ENCODE results near the gene CTDSP1. TPM values are rescaled to one million over a fixed set of nuclear protein-coding genes. Genes with fewer than 3 reads are reported as not detected.
A peak's percentile ranks its signal among the peaks of the same experiment; 100 is the strongest.

Gene CTDSP1
- total RNA-seq, 2 experiments from 2014 or later: 57.7 to 65.4 TPM

GRCh38 chr2:218444692-218445357, 45.2 kb downstream of the CTDSP1 start:
- Mint-ChIP-seq H3K4me1 (no peaks in the 10 kb centered on the region), H3K4me3 (no peak overlapping the region), H3K27ac (no peak overlapping the region), H3K36me3 (ENCODE audit: low read depth) (peaks cover 22% of the 10 kb centered on the region), H3K27me3 (no peaks in the 10 kb centered on the region), H3K9me3 (ENCODE audit: low read depth) (no peaks in the 10 kb centered on the region)
- CTCF ChIA-PET: interaction anchor here (0.7 to 1.4 kb wide), 2 partner anchors 10 to 486 kb away, joined by 3 to 4 read pairs; no protein-coding TSS in a partner anchor
- DNase-seq (no peak), ATAC-seq (peak; percentile 6)
- POLR2A ChIA-PET: no interaction called here
- intact Hi-C loops (cut with DNase I, micrococcal nuclease): no loop called here

GRCh38 chr2:218445602-218446001, 45.9 kb downstream of the CTDSP1 start:
- POLR2A ChIA-PET: interaction anchor here (0.6 kb wide), 1 partner anchor 71 kb away, joined by 3 read pairs; no protein-coding TSS in a partner anchor
- CTCF ChIA-PET: interaction anchor here (0.7 kb wide), 1 partner anchor 487 kb away, joined by 3 read pairs; no protein-coding TSS in a partner anchor
- H3K27ac Mint-ChIP-seq: no peak overlapping the region
- intact Hi-C loops (cut with DNase I, micrococcal nuclease): no loop called here
- no peaks in the 10 kb centered on the region for H3K27me3 Mint-ChIP-seq
- no peaks in the 10 kb centered on the region for H3K4me1 Mint-ChIP-seq
- no peak for ATAC-seq
- peaks cover 30% of the 10 kb centered on the region for H3K36me3 Mint-ChIP-seq (ENCODE audit: low read depth)
- no peaks in the 10 kb centered on the region for H3K9me3 Mint-ChIP-seq (ENCODE audit: low read depth)
- DNase-seq: no peak
- H3K4me3 Mint-ChIP-seq: no peak overlapping the region

- no peaks in the 10 kb centered on the region for H3K27me3 Mint-ChIP-seq
- intact Hi-C loops (cut with DNase I, micrococcal nuclease): no loop called here
- no peak overlapping the region for H3K27ac Mint-ChIP-seq
- ChIA-PET CTCF (no interaction called here), POLR2A (no interaction called here)
- DNase-seq: no peak
- H3K4me1 Mint-ChIP-seq: no peaks in the 10 kb centered on the region
- H3K4me3 Mint-ChIP-seq: no peak overlapping the region
- no peaks in the 10 kb centered on the region for H3K9me3 Mint-ChIP-seq (ENCODE audit: low read depth)
- H3K36me3 Mint-ChIP-seq (ENCODE audit: low read depth): peaks cover 31% of the 10 kb centered on the region
- ATAC-seq: no peak
These were observed 46.9 kb downstream of the CTDSP1 start for GRCh38 chr2:218446547-218446946.

- ATAC-seq: no peak
- ChIA-PET POLR2A (no interaction called here), CTCF (no interaction called here)
- intact Hi-C loops (cut with DNase I, micrococcal nuclease): no loop called here
- H3K4me3 Mint-ChIP-seq: no peak overlapping the region
- H3K36me3 Mint-ChIP-seq (ENCODE audit: low read depth): peaks cover 33% of the 10 kb centered on the region
- no peaks in the 10 kb centered on the region for H3K4me1 Mint-ChIP-seq
- H3K27ac Mint-ChIP-seq: no peak overlapping the region
- H3K27me3 Mint-ChIP-seq: no peaks in the 10 kb centered on the region
- no peaks in the 10 kb centered on the region for H3K9me3 Mint-ChIP-seq (ENCODE audit: low read depth)
- no peak for DNase-seq
These were observed 47.4 kb downstream of the CTDSP1 start for GRCh38 chr2:218447072-218447471.

- no peak for ATAC-seq
These were observed 49.3 kb downstream of the CTDSP1 start for GRCh38 chr2:218448934-218449333.

GRCh38 chr2:218452079-218452478, 52.4 kb downstream of the CTDSP1 start:
- ATAC-seq (no peak), DNase-seq (no peak)
- CTCF ChIA-PET: interaction anchor here (0.6 to 2.4 kb wide), 3 partner anchors 10 to 711 kb away, joined by 3 to 7 read pairs (median 3); no protein-coding TSS in a partner anchor
- H3K27ac Mint-ChIP-seq: no peak overlapping the region
- peaks cover 64% of the 10 kb centered on the region for H3K36me3 Mint-ChIP-seq (ENCODE audit: low read depth)
- H3K27me3 Mint-ChIP-seq: no peaks in the 10 kb centered on the region
- H3K9me3 Mint-ChIP-seq (ENCODE audit: low read depth): peaks cover 6% of the 10 kb centered on the region
- POLR2A ChIA-PET: no interaction called here
- H3K4me1 Mint-ChIP-seq: no peaks in the 10 kb centered on the region
- H3K4me3 Mint-ChIP-seq: no peak overlapping the region
- intact Hi-C loops (cut with DNase I, micrococcal nuclease): no loop called here

More at GRCh38 chr2:218448934-218449333, 49.3 kb downstream of the CTDSP1 start:
- no peak overlapping the region for H3K4me3 Mint-ChIP-seq
- no peaks in the 10 kb centered on the region for H3K4me1 Mint-ChIP-seq
- H3K36me3 Mint-ChIP-seq (ENCODE audit: low read depth): peaks cover 43% of the 10 kb centered on the region
- H3K27me3 Mint-ChIP-seq: no peaks in the 10 kb centered on the region
- ChIA-PET POLR2A (no interaction called here), CTCF (no interaction called here)
- no peaks in the 10 kb centered on the region for H3K9me3 Mint-ChIP-seq (ENCODE audit: low read depth)
- no peak overlapping the region for H3K27ac Mint-ChIP-seq
- intact Hi-C loops (cut with DNase I, micrococcal nuclease): no loop called here
- no peak for DNase-seq

Small RNA genes lying within 50 kb of the gene (microRNA-seq; reads per million reads assigned to microRNA genes)
- gene MIR26B (ENCODE audit: borderline replicate concordance): 15,265 reads per million, percentile 97 among the genes with 10 or more reads in this experiment

Other genes with a start within 250 kb of the CTDSP1 start
- not detected for gene CXCR1, start 232.9 kb upstream of the CTDSP1 start, total RNA-seq
- 100 to 1,000 TPM; 563 to 632 TPM for gene ARPC2, start 182.7 kb upstream of the CTDSP1 start, total RNA-seq
- gene GPBAR1, start 138.9 kb upstream of the CTDSP1 start, total RNA-seq: under 1 TPM; 0.11 to 0.40 TPM
- gene AAMP, start 129.7 kb upstream of the CTDSP1 start, total RNA-seq: 10 to 100 TPM; 49.7 to 72.2 TPM
- 10 to 100 TPM; 17.8 to 18.5 TPM for gene PNKD, start 129.3 kb upstream of the CTDSP1 start, total RNA-seq
- 10 to 100 TPM; 51.1 to 54.0 TPM for gene TMBIM1, start 107.4 kb upstream of the CTDSP1 start, total RNA-seq
- gene CATIP, start 43.0 kb upstream of the CTDSP1 start, total RNA-seq: not detected
- gene SLC11A1, start 17.6 kb upstream of the CTDSP1 start, total RNA-seq: under 1 TPM; 0.05 to 0.09 TPM
- gene VIL1, start 19.3 kb downstream of the CTDSP1 start, total RNA-seq: not detected
- 10 to 100 TPM; 42.5 to 46.8 TPM for gene USP37, start 168.5 kb downstream of the CTDSP1 start, total RNA-seq
- 100 to 1,000 TPM; 100 to 105 TPM for gene CNOT9, start 169.0 kb downstream of the CTDSP1 start, total RNA-seq
- under 1 TPM; 0.18 to 0.83 TPM for gene PLCD4, start 208.0 kb downstream of the CTDSP1 start, total RNA-seq

Measured in activated CD4-positive, alpha-beta T cell treated with anti-CD3 and anti-CD28 coated beads for 36 hours (primary cell).